ENCODE measurements around the gene SLK. TPM values are rescaled to one million over a fixed set of nuclear protein-coding genes. Genes with fewer than 3 reads are reported as not detected.

SLK gene
- total and polyA plus RNA-seq, 7 donors, result 15.6 to 96.1 (median 72.1) TPM

GRCh38 chr10:104026762-104027161 lies 59.8 kb downstream of the SLK start:
- Histone ChIP-seq H3K27me3 (no peaks in the 10 kb centered on the region), H3K4me3 (no peak overlapping the region), H3K36me3 (peaks cover 16 to 82% (median 25%) of the 10 kb centered on the region in 4 donors), H3K27ac (no peak overlapping the region), H3K9me3 (no peaks in the 10 kb centered on the region), H3K4me1 (no peaks in the 10 kb centered on the region)
- whole genome bisulfite sequencing, 2 donors, result 72 to 82% methylated on average over 2 of the region's 2 CpGs
- TF ChIP-seq CTCF (IDR thresholded peaks at IDR 0.05), result no peak
- TF ChIP-seq EP300 (IDR thresholded peaks at IDR 0.05), result no peak
- TF ChIP-seq POLR2A (IDR thresholded peaks at IDR 0.05), result no peak
- no peak for TF ChIP-seq POLR2AphosphoS5 (IDR thresholded peaks at IDR 0.05)
- DNase-seq, result no peak
- intact Hi-C loops (cut with DNase I), result no loop called here

- WGBS, 2 donors, result 81 to 83% methylated on average over 6 of the region's 6 CpGs
- intact Hi-C loops (cut with DNase I), result no loop called here
- Histone ChIP-seq H3K27me3 (no peaks in the 10 kb centered on the region), H3K4me1 (no peaks in the 10 kb centered on the region), H3K27ac (no peak overlapping the region), H3K36me3 (peaks cover 7 to 78% (median 14%) of the 10 kb centered on the region in 4 donors), H3K4me3 (no peak overlapping the region), H3K9me3 (no peaks in the 10 kb centered on the region)
- DNase-seq, result no peak
- TF ChIP-seq POLR2A (IDR thresholded peaks at IDR 0.05) (no peak), EP300 (IDR thresholded peaks at IDR 0.05) (no peak), POLR2AphosphoS5 (IDR thresholded peaks at IDR 0.05) (no peak), CTCF (IDR thresholded peaks at IDR 0.05) (no peak)
Observed at GRCh38 chr10:104028146-104028545, 61.2 kb downstream of the SLK start.

GRCh38 chr10:104028823-104029520 lies 62.0 kb downstream of the SLK start:
- intact Hi-C loops (cut with DNase I), result no loop called here
- DNase-seq, result no peak
- TF ChIP-seq POLR2AphosphoS5 (IDR thresholded peaks at IDR 0.05) (no peak), CTCF (IDR thresholded peaks at IDR 0.05) (no peak), EP300 (IDR thresholded peaks at IDR 0.05) (no peak), POLR2A (IDR thresholded peaks at IDR 0.05) (no peak)
- Histone ChIP-seq H3K4me1 (no peaks in the 10 kb centered on the region), H3K36me3 (peaks cover 4 to 70% (median 10%) of the 10 kb centered on the region in 4 donors), H3K27me3 (no peaks in the 10 kb centered on the region), H3K4me3 (no peak overlapping the region), H3K27ac (no peak overlapping the region), H3K9me3 (no peaks in the 10 kb centered on the region)
- 93 to 97% methylated on average over 4 of the region's 4 CpGs for WGBS, 2 donors

- DNase-seq, result no peak
- H3K9me3 ChIP-seq, result no peaks in the 10 kb centered on the region
- intact Hi-C loops (cut with DNase I), result no loop called here
- no peaks in the 10 kb centered on the region for H3K4me1 ChIP-seq
- 94 to 95% methylated on average over 6 of the region's 6 CpGs for WGBS, 2 donors
- H3K27me3 ChIP-seq, result no peaks in the 10 kb centered on the region
- TF ChIP-seq CTCF (IDR thresholded peaks at IDR 0.05), result no peak
- TF ChIP-seq POLR2AphosphoS5 (IDR thresholded peaks at IDR 0.05), result no peak
- no peak for TF ChIP-seq POLR2A (IDR thresholded peaks at IDR 0.05)
- no peak for TF ChIP-seq EP300 (IDR thresholded peaks at IDR 0.05)
- H3K27ac ChIP-seq, result no peak overlapping the region
- H3K4me3 ChIP-seq, result no peak overlapping the region
- peaks cover 0 to 65% (median 6%) of the 10 kb centered on the region in 4 donors for H3K36me3 ChIP-seq
Observed at GRCh38 chr10:104029521-104029860, 62.6 kb downstream of the SLK start.

- 89 to 91% methylated on average over 2 of the region's 2 CpGs for WGBS, 2 donors
- Histone ChIP-seq H3K36me3 (peaks cover 0 to 43% (median 0%) of the 10 kb centered on the region in 4 donors), H3K4me1 (no peaks in the 10 kb centered on the region), H3K4me3 (no peak overlapping the region), H3K9me3 (no peaks in the 10 kb centered on the region), H3K27me3 (no peaks in the 10 kb centered on the region), H3K27ac (no peak overlapping the region)
- no peak for TF ChIP-seq CTCF (IDR thresholded peaks at IDR 0.05)
- TF ChIP-seq EP300 (IDR thresholded peaks at IDR 0.05), result no peak
- no peak for TF ChIP-seq POLR2AphosphoS5 (IDR thresholded peaks at IDR 0.05)
- no peak for TF ChIP-seq POLR2A (IDR thresholded peaks at IDR 0.05)
- intact Hi-C loops (cut with DNase I), result no loop called here
- no peak for DNase-seq
Observed at GRCh38 chr10:104031631-104032030, 64.7 kb downstream of the SLK start.
